ENCODE results near the gene LRMDA. TPM values are rescaled to one million over a fixed set of nuclear protein-coding genes. Genes with fewer than 3 reads are reported as not detected.

Gene LRMDA
- total RNA-seq, 1 donor from 2014 or later = 5.2 TPM

GRCh38 chr10:76299501-76299900, 868.1 kb downstream of the LRMDA start:
- H3K4me1 Mint-ChIP-seq = peaks cover 73% of the 10 kb centered on the region
- no peak for DNase-seq (ENCODE audit: low spot score)
- H2AFZ ChIP-seq (replicated peaks) = no peak overlapping the region
- no peak overlapping the region for H3K9ac ChIP-seq
- H3K79me2 ChIP-seq (ENCODE audit: low read depth) = no peaks in the 10 kb centered on the region
- peaks cover 35% of the 10 kb centered on the region for H3F3A ChIP-seq (ENCODE audit: low read depth)
- no peak overlapping the region for H3K4me3 Mint-ChIP-seq
- H3K9me3 ChIP-seq (ENCODE audit: low read depth) = no peaks in the 10 kb centered on the region
- no peaks in the 10 kb centered on the region for H3K27me3 Mint-ChIP-seq (ENCODE audit: insufficient read depth, low read depth)
- peaks cover 44% of the 10 kb centered on the region for H3K4me1 ChIP-seq
- H3K36me3 ChIP-seq = no peaks in the 10 kb centered on the region
- no peak overlapping the region for H3K4me2 ChIP-seq
- no peaks in the 10 kb centered on the region for H4K20me1 ChIP-seq (ENCODE audit: low read depth)
- H3K27ac Mint-ChIP-seq = no peak overlapping the region
- no peaks in the 10 kb centered on the region for H3K27me3 ChIP-seq
- TF ChIP-seq EZH2phosphoT487 (IDR thresholded peaks at IDR 0.05) = no peak
- TF ChIP-seq EZH2 (IDR thresholded peaks at IDR 0.05) = no peak
- TF ChIP-seq CTCF (IDR thresholded peaks at IDR 0.05) = no peak
- no peaks in the 10 kb centered on the region for H3K36me3 Mint-ChIP-seq
- H3K9me3 Mint-ChIP-seq = no peaks in the 10 kb centered on the region
- H3K27ac ChIP-seq = no peak overlapping the region
- H3K4me3 ChIP-seq = no peak overlapping the region

- H3F3A ChIP-seq (ENCODE audit: low read depth) = peaks cover 35% of the 10 kb centered on the region
- no peak overlapping the region for H2AFZ ChIP-seq (replicated peaks)
- Mint-ChIP-seq H3K27me3 (ENCODE audit: insufficient read depth, low read depth) (no peaks in the 10 kb centered on the region), H3K9me3 (no peaks in the 10 kb centered on the region), H3K4me1 (peaks cover 76% of the 10 kb centered on the region), H3K27ac (no peak overlapping the region), H3K4me3 (no peak overlapping the region), H3K36me3 (no peaks in the 10 kb centered on the region)
- H3K4me2 ChIP-seq = no peak overlapping the region
- H3K4me3 ChIP-seq = no peak overlapping the region
- no peaks in the 10 kb centered on the region for H3K9me3 ChIP-seq (ENCODE audit: low read depth)
- no peaks in the 10 kb centered on the region for H3K27me3 ChIP-seq
- no peak overlapping the region for H3K9ac ChIP-seq
- no peaks in the 10 kb centered on the region for H3K36me3 ChIP-seq
- H3K4me1 ChIP-seq = peaks cover 44% of the 10 kb centered on the region
- no peak for DNase-seq (ENCODE audit: low spot score)
- TF ChIP-seq EZH2phosphoT487 (IDR thresholded peaks at IDR 0.05) = no peak
- TF ChIP-seq EZH2 (IDR thresholded peaks at IDR 0.05) = no peak
- no peak for TF ChIP-seq CTCF (IDR thresholded peaks at IDR 0.05)
- no peak overlapping the region for H3K27ac ChIP-seq
- H4K20me1 ChIP-seq (ENCODE audit: low read depth) = no peaks in the 10 kb centered on the region
- no peaks in the 10 kb centered on the region for H3K79me2 ChIP-seq (ENCODE audit: low read depth)
These were observed 869.8 kb downstream of the LRMDA start for GRCh38 chr10:76301211-76301610.

- Histone ChIP-seq H3F3A (ENCODE audit: low read depth) (peaks cover 35% of the 10 kb centered on the region), H3K27me3 (no peaks in the 10 kb centered on the region), H3K36me3 (no peaks in the 10 kb centered on the region), H3K4me3 (no peak overlapping the region), H3K79me2 (ENCODE audit: low read depth) (no peaks in the 10 kb centered on the region), H3K9me3 (ENCODE audit: low read depth) (no peaks in the 10 kb centered on the region), H3K4me1 (peaks cover 43% of the 10 kb centered on the region), H4K20me1 (ENCODE audit: low read depth) (no peaks in the 10 kb centered on the region), H3K9ac (no peak overlapping the region), H3K27ac (no peak overlapping the region), H2AFZ (replicated peaks) (no peak overlapping the region), H3K4me2 (no peak overlapping the region)
- peak overlapping the region; percentile 91 for H3K27ac Mint-ChIP-seq
- peaks cover 73% of the 10 kb centered on the region for H3K4me1 Mint-ChIP-seq
- no peaks in the 10 kb centered on the region for H3K27me3 Mint-ChIP-seq (ENCODE audit: insufficient read depth, low read depth)
- H3K4me3 Mint-ChIP-seq = peak overlapping the region; percentile 49
- TF ChIP-seq EZH2phosphoT487 (IDR thresholded peaks at IDR 0.05) (no peak), EZH2 (IDR thresholded peaks at IDR 0.05) (no peak), CTCF (IDR thresholded peaks at IDR 0.05) (peak; percentile 32)
- H3K36me3 Mint-ChIP-seq = no peaks in the 10 kb centered on the region
- no peak for DNase-seq (ENCODE audit: low spot score)
- H3K9me3 Mint-ChIP-seq = no peaks in the 10 kb centered on the region
These were observed 870.5 kb downstream of the LRMDA start for GRCh38 chr10:76301950-76302349.

Data from neural progenitor cell (in vitro differentiated cells).